NCI-H748 treated with DMSO at 0.1 percent for 48 hours (cell line): ENCODE results near the gene MYBPHL.
A peak's percentile ranks its signal among the peaks of the same experiment; 100 is the strongest.

Experiments used
- DNase-seq: peaks from one replicate; lab custom pipeline; 2025; lab: John Stamatoyannopoulos, UW

Gene MYBPHL

DNA sequence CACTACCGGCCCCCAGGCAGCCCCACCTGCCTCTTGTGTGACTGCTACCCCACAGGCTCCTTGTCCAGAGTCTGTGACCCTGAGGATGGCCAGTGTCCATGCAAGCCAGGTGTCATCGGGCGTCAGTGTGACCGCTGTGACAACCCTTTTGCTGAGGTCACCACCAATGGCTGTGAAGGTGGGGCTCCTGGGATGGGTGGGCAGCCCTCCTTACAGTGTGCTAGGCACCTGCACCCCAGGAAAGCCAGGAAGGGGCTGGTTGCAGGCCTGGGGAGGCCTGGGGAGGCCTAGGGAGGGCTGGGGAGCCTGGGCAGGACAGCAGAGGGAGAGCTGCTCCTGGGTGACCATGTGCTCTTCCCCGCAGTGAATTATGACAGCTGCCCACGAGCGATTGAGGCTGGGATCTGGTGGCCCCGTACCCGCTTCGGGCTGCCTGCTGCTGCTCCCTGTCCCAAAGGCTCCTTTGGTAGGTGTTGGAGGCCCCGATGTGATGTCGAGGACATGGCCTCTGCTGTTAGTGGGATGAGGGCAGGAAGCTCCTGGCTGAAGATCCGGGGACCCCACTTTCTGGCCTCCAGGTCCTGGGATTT, 41.0 kb downstream of the MYBPHL start:
- no peak for DNase-seq

DNA sequence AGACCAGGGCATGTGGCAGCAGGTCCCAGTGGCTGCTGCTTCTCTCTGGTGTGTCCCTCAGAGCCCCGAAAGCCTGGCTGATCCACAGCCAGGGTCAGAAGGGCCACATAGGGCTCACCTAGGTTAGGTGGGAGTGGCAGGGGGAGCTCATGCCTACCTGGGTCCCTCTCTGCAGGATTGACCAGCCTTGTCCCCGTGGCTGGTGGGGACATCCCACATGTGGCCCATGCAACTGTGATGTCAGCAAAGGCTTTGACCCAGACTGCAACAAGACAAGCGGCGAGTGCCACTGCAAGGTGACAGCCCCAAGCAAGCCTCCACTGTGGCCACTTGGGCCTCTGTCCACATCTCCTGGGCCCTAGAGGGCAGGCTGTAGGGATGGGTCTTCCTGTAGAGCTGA, 41.8 kb downstream of the MYBPHL start:
- no peak for DNase-seq

DNA sequence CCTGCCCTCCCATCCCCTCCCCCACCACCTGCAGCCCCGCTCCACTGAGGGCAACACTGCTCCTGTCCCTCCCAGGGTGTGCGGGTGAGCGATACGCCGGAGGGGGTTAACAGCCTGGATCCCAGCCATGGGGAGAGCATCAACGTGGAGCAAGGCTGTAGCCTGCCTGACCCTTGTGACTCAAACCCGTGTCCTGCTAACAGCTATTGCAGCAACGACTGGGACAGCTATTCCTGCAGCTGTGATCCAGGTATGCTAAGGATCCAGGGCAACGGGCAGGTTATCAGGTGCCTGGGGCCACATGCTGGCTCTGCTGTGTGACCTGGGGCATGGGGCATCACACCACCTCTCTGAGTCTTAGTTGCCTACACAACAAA, 42.4 kb downstream of the MYBPHL start:
- DNase-seq: no peak

DNA sequence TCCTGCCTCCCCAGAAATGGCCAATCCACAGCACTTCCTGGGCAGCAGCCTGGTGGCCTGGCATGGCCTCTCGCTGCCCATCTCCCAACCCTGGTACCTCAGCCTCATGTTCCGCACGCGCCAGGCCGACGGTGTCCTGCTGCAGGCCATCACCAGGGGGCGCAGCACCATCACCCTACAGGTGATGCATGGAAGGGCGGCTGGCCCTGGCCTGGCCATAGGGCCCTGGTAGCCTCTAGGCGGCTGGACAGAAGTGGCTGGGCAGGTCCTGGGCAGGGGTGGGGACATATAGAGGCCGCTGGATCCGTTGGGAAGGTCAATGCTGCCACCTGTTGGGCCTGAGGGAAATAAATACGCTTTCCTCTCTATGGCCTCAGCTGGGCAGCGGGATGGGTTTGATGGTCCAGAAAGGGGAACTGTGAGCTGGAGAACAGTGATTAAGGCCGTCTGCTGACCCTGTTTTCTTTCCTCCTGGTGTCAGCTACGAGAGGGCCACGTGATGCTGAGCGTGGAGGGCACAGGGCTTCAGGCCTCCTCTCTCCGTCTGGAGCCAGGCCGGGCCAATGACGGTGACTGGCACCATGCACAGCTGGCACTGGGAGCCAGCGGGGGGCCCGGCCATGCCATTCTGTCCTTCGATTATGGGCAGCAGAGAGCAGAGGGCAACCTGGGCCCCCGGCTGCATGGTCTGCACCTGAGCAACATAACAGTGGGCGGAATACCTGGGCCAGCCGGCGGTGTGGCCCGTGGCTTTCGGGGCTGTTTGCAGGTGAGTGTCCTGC, 43.0 kb downstream of the MYBPHL start:
- DNase-seq: peak; percentile 41

DNA sequence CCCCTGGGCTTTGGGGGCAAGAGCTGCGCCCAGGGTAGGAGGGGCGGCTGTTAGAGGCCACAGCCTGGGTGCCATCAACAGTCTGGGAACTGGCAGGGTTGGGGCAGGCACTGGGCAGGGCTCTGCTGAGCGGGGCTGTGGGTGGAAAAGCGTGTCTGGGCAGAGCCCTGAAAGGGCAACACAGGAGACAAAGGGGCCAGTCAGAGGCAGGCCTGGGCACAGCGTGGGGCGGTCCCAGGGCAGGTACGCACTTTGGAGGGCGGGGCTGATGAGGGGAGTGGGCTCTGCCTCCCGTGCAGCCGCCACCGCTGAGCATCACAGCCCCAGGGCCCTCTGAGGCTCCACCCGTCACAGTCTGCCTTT, 43.6 kb downstream of the MYBPHL start:
- DNase-seq: no peak

DNA sequence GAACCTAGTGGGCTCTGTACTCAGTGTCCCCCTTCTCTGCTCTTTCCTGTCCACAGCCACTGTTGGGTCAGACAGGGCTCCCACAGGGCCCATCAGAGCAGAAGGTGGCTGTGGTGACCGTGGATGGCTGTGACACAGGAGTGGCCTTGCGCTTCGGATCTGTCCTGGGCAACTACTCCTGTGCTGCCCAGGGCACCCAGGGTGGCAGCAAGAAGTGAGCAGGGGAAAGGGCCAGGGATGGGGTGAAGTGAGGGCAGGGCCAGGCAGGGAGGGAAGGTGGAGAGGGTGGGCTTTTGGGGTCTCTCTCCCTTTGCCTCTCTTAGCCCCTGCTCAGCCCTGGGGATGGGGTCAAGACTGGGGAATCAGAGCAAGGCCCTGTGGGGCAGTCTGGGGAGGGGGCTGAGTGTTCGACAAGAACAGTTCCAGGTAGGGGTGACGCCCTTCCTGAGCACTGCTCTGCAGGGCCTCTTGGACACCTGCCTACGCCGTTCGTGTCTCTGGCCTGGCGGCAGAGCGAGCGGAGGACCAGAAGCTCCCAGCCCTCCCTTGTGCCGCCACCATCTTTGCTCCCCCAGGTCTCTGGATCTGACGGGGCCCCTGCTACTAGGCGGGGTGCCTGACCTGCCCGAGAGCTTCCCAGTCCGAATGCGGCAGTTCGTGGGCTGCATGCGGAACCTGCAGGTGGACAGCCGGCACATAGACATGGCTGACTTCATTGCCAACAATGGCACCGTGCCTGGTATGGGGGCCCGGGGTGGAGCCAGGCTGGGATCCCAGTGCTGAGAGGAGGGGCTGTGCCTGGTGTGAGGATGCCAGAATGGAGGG, 44.4 kb downstream of the MYBPHL start:
- no peak for DNase-seq

DNA sequence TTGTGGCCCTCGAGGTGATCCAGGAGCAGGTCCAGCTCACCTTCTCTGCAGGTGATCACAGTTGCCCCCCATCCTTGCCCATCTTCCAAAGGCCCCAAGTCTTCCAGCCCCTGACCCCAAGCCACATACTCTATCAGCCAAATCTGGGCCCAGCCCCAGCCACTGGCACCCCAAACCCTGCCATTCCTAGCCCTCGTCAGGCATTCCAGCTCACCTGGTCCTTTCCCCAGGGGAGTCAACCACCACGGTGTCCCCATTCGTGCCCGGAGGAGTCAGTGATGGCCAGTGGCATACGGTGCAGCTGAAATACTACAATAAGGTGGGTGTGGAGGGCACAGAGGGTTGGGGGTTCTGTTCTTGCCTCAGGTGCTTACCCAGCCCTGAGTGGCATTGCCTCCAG, 45.2 kb downstream of the MYBPHL start:
- DNase-seq: no peak

DNA sequence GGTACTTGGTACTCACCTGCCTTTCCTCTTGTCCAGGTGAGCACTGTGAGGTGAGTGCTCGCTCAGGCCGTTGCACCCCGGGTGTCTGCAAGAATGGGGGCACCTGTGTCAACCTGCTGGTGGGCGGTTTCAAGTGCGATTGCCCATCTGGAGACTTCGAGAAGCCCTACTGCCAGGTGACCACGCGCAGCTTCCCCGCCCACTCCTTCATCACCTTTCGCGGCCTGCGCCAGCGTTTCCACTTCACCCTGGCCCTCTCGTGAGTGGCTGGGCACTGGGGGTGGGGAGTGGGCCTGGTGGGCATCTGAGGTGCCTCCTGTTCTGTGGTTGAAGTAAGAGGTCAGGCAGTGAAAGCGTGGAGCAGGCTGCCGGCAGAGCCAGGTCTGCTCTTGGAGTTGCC, 45.8 kb downstream of the MYBPHL start:
- no peak for DNase-seq

DNA sequence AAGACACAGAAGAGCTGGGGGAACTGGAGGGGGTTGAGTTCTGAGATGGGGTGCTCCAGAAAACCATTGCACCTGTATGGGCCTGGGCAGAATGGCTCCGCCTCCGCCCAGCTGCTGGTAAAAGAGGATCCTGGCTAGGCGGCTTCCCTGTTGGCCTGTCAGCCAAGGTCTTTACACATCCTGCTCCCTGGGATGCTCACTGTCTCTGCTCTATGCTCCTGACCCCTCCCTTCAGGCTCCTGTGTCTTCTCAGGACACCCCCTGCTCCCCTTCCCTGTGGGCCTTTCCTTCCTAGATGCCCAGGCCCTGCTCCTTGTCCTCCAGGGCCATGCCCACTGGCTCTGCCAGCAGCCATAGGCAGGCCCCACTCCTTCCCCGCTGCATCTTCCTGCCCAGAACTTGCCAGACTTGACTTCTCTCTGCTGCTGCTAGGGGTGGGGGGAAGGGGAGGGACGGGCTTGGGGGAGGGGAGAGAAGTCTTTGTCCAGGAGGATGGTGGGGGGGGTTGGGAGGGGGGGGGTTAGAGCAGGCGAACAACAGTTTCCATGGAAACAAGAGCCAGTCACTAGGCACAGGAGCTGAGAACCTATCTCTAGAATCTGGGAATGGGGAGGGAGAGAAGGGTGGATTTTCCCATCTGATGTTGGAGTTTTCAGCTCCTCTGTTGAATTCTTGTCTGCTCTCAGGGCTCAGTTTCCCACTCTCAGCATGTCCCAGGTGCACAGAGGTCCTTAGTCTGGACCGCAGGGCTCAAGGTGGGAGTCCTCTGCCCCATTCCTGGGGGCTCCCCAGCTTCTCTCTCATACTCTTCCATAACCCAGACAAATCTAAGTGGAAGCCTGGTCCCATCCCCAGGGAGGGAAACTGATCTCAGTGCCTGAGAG, 46.9 kb downstream of the MYBPHL start:
- no peak for DNase-seq

DNA sequence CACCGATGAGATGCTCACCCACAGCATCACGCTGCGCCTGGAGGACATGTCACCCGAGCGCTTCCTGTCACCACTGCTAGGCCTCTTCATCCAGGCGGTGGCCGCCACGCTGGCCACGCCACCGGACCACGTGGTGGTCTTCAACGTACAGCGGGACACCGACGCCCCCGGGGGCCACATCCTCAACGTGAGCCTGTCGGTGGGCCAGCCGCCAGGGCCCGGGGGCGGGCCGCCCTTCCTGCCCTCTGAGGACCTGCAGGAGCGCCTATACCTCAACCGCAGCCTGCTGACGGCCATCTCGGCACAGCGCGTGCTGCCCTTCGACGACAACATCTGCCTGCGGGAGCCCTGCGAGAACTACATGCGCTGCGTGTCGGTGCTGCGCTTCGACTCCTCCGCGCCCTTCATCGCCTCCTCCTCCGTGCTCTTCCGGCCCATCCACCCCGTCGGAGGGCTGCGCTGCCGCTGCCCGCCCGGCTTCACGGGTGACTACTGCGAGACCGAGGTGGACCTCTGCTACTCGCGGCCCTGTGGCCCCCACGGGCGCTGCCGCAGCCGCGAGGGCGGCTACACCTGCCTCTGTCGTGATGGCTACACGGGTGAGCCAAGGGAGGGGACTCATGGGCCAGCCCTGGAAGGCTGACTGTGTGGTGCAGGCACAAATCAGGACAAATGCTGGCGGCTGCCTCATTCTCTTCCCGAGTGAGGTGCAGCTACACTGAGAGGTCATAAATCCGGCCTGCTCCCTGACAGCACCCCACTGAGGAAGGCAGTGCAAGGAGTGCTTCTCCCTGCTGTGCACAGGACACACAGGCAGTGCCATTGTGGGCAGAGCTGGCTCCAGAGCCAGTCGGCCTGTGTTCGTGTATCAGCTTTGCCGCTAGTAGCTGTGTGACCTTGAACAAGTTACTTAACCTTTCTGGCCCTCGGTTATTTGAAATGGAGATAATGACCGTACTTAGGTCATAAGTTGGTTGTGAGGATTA, 48.0 kb downstream of the MYBPHL start:
- DNase-seq: no peak

DNA sequence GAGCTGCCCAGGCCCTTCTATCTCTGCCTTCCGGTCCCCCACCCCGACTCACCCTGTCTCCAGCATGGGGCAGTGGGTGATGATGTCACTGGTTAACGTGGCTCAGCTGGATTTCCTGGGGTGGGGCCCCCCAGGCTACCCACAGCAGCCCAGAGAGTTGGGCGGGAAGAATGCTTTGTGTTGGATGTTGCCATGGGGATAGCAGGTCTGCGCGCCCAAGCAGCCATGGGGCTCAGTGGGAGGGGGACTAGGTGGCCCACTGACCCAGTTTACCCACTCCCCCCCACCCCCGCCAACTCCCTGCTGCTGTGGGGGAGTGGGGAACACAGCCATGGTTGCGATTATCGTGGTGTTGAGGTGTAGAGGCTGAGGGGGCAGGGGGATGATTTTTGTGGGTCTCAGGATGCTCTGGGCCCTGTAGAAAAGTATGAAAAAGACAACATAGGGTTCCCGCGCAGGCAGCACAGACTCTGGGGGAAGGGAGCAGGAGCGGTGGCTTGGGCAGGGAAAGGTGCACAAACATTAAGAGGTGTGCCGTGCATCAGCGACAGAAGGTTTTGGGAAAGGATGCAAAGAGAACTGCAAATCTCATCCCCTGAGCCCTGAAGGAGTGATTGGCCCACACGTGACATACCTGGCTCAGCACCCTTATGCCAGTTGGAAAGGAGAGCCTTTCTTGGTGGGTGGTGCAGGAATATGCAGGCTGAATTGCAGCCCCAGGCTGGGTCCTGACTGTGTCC, 49.0 kb downstream of the MYBPHL start:
- no peak for DNase-seq

DNA sequence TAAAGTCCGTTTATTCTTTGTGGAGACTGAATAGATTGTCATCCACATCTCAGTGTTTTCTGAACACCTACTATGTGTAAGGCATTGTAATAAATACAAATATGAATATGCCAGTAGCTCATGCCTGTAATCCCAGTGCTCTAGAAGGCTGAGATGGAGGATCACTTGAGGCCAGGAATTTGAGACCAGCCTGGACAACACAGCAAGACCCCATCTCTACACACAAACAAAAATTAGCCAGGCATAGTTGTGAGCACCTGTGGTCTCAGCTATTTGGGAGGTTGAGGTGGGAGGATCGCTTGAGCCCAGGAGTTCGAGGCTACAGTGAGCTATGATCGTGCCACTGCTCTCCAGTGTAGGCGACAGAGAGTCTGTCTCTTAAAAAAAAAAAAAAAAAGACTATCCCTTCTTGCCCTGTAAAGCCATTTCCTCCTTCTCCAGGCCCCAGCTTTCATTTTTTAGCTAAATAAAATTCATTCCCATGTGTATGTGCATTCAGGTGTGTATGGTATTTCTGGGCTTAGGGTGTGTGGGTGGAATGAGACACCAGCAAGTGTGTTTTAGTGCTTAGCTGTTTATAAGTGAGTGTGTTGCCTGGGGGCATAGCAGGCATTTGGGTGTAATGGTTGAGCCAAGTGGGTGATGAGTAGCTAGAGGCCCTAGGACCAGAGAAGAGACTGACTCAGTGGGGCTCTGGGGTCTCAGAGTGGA, 49.7 kb downstream of the MYBPHL start:
- DNase-seq: no peak

DNA sequence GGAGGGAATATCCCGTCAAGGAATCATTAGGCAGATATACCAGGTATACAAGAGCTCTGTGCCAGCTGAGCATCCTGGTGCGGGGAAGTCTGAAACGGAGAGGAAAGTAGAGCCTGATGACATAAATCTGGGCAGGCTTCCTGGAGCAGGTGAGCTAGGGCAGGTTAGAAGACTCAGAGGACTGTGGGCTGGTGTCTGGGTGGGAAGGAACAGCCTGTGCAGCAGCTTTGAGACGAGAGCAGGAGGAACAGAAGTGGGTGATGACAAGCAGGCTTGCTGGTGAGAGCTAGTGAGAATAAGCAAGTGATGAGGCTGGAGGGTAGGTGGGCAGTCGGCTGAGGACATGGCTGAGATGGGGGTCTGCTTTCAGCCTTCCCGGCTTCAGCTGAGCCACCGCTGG, 50.7 kb downstream of the MYBPHL start:
- no peak for DNase-seq

DNA sequence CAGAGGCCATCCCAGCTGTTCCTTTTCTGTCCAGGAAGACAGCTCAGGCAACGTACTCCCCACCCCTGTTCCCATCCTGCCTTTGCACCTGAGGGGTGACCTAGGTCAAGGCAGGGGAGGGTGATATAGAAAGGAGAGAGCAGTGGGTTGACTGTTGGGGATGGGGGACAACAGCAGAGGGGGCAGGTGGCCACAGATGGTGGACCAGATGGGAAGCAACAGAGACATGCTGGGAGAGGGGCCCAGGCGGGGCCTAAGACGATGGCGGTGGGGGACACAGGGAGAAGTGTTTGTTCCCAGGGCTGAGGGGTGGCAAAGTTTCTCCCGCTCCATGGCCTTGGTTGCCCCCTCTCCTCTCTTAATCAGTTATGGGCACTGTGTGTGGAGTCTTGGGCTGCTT, 51.1 kb downstream of the MYBPHL start:
- no peak for DNase-seq

DNA sequence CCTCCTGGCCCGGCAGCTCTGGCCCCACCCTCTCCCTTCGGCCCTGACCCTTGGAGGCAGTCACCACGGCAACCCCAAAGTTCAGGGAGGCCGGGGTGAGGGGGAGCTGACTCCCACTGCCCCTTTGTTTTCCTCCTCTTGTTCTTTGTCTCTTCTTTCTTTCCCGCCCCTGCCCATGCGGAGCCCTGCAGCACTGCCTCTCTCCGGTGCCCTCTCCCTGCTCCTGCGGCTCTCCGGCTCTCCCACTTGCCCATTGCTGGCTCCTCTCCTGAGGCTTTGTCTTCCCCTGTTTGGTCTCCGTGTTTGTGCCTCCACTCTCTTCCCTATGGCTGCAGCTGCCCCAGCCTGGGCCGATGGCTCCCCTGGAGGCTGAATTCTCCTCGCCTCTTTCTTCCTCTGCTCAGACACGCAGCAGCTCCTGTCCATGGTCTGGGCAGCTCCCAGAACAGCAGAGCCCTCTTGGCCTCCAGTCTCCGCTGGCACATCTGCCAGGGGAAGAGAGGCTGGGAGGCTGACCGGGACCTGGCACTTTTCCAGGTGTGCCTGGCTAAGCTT, 51.6 kb downstream of the MYBPHL start:
- no peak for DNase-seq

DNA sequence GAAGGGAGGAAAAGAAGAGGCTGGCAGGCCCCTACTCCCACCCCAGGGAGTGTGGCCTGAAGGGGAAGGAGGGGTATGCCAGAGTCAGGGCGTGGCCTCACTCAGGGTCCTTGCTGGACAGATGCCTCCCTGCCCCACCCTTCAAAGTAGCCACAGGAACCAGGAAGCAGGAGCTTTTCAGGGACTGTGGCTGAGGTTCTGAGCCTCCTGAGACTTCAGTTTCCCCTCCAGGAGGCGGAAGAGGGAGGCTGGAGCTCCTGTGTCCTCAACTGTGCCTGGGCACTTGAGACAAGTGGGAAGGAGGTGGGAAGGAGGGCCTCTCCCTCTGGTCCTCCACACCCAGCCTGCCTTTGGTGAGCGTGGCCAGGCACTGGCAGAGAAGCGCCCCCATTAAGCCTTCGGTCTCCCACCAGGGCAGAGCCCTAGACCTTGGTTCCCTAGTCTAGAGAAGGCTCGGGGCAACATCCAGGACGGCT, 52.2 kb downstream of the MYBPHL start:
- DNase-seq: no peak

DNA sequence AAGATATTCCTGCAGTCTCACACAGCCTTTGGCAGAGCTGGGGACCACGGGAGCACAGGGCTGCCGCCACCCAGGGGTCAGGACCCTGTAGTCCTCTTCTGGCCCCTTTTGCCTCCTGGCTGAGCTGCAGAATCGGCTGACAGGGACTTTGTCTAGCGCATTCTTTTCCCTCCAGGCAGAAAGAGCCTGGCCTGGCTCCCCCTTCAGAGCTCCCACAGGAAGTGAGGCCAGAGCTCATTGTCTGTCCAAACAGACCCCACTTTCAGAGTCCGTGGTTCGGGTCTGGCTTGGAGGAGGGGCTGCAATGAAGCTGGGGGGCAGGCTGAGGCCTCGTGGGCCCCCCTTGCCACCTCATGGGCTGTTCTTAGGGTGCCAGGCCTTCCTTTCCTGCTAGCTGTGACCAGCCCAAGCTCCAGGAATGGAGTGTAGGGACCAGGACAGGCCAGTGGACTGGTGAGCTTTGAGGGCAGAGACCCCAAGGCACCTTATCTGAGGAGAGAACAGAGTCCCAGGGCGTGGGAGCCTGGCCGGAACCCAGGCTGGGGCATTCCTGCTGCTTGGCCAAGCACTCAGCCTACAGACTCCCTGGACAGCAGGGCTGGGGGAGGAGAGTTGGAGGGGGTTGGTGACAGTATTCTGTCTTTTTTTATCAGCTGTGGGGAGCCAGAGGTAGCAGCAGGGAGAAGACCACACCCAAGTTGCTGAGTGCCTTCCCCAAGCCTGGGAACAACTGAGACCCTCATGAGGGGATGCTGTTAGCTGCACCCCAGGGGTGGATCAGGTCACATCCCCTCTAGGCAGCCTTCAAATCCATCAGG, 52.8 kb downstream of the MYBPHL start:
- no peak for DNase-seq
